GM18508 (cell line): ENCODE results near the gene PIK3R4.

Experiments
- ATAC-seq: cut with Tn5 transposase; IDR thresholded peaks from one replicate; pipeline ENCODE4 v1.9.1; 2021; ENCODE audit warnings: moderate number of reproducible peaks; ENCODE audit not compliant: insufficient read depth, unreplicated experiment

Gene PIK3R4

DNA sequence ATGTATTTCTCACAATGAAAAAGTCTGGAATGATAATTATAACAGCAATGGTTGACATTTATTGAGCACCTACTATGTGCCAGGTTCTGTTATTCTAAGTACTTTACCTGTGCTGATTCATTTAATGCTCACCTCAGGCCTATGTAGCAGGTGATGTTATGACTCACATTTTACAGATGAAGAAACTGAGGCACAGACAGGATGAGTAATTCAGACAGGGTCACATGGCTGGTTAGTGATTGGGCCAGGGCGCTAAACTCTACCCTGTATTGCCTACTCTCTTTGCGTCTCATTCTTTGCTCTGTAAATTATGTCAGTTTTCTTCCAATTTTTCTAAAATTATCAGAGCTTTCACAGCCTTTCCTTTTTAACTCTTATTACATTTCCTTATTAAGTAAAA lies 98.3 kb downstream of the PIK3R4 start:
- ATAC-seq, result no peak

DNA sequence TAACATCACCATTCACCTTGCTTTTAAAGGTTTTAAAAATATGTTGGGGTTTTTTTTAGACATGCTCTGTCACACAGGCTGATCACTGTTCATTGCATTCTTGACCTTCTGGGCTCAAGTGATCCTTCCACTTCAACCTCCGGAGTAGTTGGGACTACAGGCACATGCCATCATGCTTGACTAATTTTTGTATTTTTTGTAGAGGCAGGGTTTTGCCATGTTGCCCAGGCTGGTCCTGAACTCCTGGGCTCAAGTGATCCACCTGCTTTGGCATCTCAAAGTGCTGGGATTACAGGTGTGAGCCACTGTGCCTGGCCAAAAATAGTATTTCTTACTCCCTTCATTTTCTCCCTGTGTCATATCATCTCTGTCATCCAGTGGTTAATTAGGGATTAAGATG lies 101.4 kb downstream of the PIK3R4 start:
- ATAC-seq, result no peak

- ATAC-seq, result no peak
Observed at GRCh38 chr3:130644628-130645253, 101.9 kb downstream of the PIK3R4 start.

DNA sequence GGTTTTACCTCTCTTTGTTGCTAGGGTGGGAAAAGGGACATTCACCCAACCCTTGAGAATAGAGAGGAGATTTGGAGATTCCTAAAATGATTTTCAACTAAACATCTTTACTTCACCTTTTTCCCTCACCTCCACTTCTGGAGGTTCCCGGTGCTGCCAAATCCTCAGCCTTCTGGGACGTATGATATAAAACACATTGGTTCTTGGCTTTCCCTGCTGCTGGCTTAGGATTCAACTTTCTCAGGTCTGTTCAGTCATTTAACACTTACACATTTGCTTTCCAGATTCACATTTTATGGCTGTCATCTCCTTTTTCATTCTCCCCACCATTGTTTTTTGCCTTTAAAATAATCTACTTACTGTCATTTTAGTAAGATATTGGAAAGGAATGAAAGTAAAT lies 106.6 kb downstream of the PIK3R4 start:
- no peak for ATAC-seq

- no peak for ATAC-seq
Observed at GRCh38 chr3:130636480-130637234, 110.0 kb downstream of the PIK3R4 start.

GRCh38 chr3:130635978-130636377 lies 110.7 kb downstream of the PIK3R4 start:
- no peak for ATAC-seq

GRCh38 chr3:130635285-130635684 lies 111.3 kb downstream of the PIK3R4 start:
- ATAC-seq, result no peak
